Measurements from ENCODE around the gene MST1. TPM values are rescaled to one million over a fixed set of nuclear protein-coding genes. Genes with fewer than 3 reads are reported as not detected.

MST1 gene
- total RNA-seq, 2 donors from 2014 or later, result 8.3 to 9.2 TPM

- TF ChIP-seq, protein P1, sequence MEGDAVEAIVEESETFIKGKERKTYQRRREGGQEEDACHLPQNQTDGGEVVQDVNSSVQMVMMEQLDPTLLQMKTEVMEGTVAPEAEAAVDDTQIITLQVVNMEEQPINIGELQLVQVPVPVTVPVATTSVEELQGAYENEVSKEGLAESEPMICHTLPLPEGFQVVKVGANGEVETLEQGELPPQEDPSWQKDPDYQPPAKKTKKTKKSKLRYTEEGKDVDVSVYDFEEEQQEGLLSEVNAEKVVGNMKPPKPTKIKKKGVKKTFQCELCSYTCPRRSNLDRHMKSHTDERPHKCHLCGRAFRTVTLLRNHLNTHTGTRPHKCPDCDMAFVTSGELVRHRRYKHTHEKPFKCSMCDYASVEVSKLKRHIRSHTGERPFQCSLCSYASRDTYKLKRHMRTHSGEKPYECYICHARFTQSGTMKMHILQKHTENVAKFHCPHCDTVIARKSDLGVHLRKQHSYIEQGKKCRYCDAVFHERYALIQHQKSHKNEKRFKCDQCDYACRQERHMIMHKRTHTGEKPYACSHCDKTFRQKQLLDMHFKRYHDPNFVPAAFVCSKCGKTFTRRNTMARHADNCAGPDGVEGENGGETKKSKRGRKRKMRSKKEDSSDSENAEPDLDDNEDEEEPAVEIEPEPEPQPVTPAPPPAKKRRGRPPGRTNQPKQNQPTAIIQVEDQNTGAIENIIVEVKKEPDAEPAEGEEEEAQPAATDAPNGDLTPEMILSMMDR (IDR thresholded peaks at IDR 0.05), result no peak
- no peaks in the 10 kb centered on the region for H3K9me3 ChIP-seq
- ATAC-seq (ENCODE audit: insufficient number of reproducible peaks, low FRiP score, low read depth) (no peak), DNase-seq (ENCODE audit: low spot score) (no peak)
- no peaks in the 10 kb centered on the region for H3K36me3 ChIP-seq
- H3K4me1 ChIP-seq (ENCODE audit: control insufficient read depth in 1 of 2, low read depth in 2 of 2), result no peaks in the 10 kb centered on the region
- no peak overlapping the region for H3K27ac ChIP-seq
- no peaks in the 10 kb centered on the region for H3K27me3 ChIP-seq (replicated peaks; ENCODE audit: insufficient read depth)
- H3K4me3 ChIP-seq, result no peak overlapping the region
Observed at GRCh38 chr3:49653621-49654020, 35.7 kb downstream of the MST1 start.

- H3K27me3 ChIP-seq (replicated peaks; ENCODE audit: insufficient read depth), result no peaks in the 10 kb centered on the region
- no peaks in the 10 kb centered on the region for H3K36me3 ChIP-seq
- H3K27ac ChIP-seq, result no peak overlapping the region
- H3K9me3 ChIP-seq, result no peaks in the 10 kb centered on the region
- peaks cover 3 to 4% of the 10 kb centered on the region in 2 donors for H3K4me1 ChIP-seq (ENCODE audit: control insufficient read depth in 1 of 2, low read depth in 2 of 2)
- no peak for DNase-seq (ENCODE audit: low spot score)
- ATAC-seq (ENCODE audit: insufficient number of reproducible peaks, low FRiP score, low read depth), result no peak
- no peak overlapping the region for H3K4me3 ChIP-seq
- TF ChIP-seq, protein P1 (IDR thresholded peaks at IDR 0.05), result no peak
Observed at GRCh38 chr3:49652903-49653415, 36.3 kb downstream of the MST1 start.

- Histone ChIP-seq H3K36me3 (no peaks in the 10 kb centered on the region), H3K27me3 (replicated peaks; ENCODE audit: insufficient read depth) (no peaks in the 10 kb centered on the region), H3K27ac (no peak overlapping the region), H3K4me3 (no peak overlapping the region), H3K9me3 (no peaks in the 10 kb centered on the region), H3K4me1 (ENCODE audit: control insufficient read depth in 1 of 2, low read depth in 2 of 2) (peaks cover 5 to 9% of the 10 kb centered on the region in 2 donors)
- ATAC-seq (ENCODE audit: insufficient number of reproducible peaks, low FRiP score, low read depth), result no peak
- no peak for DNase-seq (ENCODE audit: low spot score)
- TF ChIP-seq, protein P1 (IDR thresholded peaks at IDR 0.05), result no peak
Observed at GRCh38 chr3:49652218-49652902, 36.9 kb downstream of the MST1 start.

- Histone ChIP-seq H3K4me1 (ENCODE audit: control insufficient read depth in 1 of 2, low read depth in 2 of 2) (peaks cover 5 to 9% of the 10 kb centered on the region in 2 donors), H3K36me3 (no peaks in the 10 kb centered on the region), H3K9me3 (no peaks in the 10 kb centered on the region), H3K27ac (no peak overlapping the region), H3K27me3 (replicated peaks; ENCODE audit: insufficient read depth) (no peaks in the 10 kb centered on the region), H3K4me3 (no peak overlapping the region)
- TF ChIP-seq, protein P1 (IDR thresholded peaks at IDR 0.05), result no peak
- DNase-seq (ENCODE audit: low spot score) (no peak), ATAC-seq (ENCODE audit: insufficient number of reproducible peaks, low FRiP score, low read depth) (no peak)
Observed at GRCh38 chr3:49650637-49651036, 38.6 kb downstream of the MST1 start.

GRCh38 chr3:49650177-49650576 lies 39.1 kb downstream of the MST1 start:
- Histone ChIP-seq H3K27me3 (replicated peaks; ENCODE audit: insufficient read depth) (no peaks in the 10 kb centered on the region), H3K9me3 (no peaks in the 10 kb centered on the region), H3K4me3 (no peak overlapping the region), H3K27ac (no peak overlapping the region), H3K4me1 (ENCODE audit: control insufficient read depth in 1 of 2, low read depth in 2 of 2) (peaks cover 5 to 9% of the 10 kb centered on the region in 2 donors), H3K36me3 (no peaks in the 10 kb centered on the region)
- DNase-seq (ENCODE audit: low spot score) (no peak), ATAC-seq (ENCODE audit: insufficient number of reproducible peaks, low FRiP score, low read depth) (no peak)
- TF ChIP-seq, protein P1 (IDR thresholded peaks at IDR 0.05), result no peak
